ENCODE data around the gene PLAAT1.

PLAAT1 gene

DNA sequence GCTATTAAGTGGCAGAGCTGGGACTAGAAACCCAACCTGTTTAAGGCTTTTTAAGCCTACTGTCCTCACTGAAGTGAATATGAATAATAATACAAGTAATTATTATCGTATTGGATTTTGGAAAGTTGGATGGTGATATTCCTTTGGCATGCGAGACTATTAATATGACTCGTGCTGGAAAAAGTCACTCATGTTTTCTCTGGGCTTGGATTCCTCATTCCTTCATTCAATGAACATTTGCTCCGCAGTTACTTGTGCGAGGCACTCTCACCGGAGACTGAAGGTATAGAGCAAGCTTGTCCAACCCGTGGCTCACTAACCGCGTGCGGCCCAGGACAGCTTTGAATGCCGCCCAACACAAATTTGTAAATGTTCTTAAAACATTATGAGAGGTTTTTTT lies 694 bp downstream of the PLAAT1 start:
- H3K4me3 ChIP-seq, result peak overlapping the region; percentile 79
- H3K36me3 ChIP-seq (ENCODE audit: insufficient read depth, low read length), result no peaks in the 10 kb centered on the region
- peak overlapping the region; percentile 27 for H3K9ac ChIP-seq (ENCODE audit: insufficient read length)
- peak overlapping the region; percentile 12; the same call in 1 of the 2 replicates for H3K27ac ChIP-seq
- no peaks in the 10 kb centered on the region for H3K9me3 ChIP-seq (ENCODE audit: low read depth, low read length)
- DNase-seq (ENCODE audit: low read depth, low spot score), result no peak
- TF ChIP-seq EZH2 (IDR thresholded peaks at IDR 0.05) (no peak), FOXP2 (optimal IDR thresholded peaks at IDR 0.05; ENCODE audit: control extremely low read depth, extremely low read length, insufficient read depth) (no peak), POLR2AphosphoS5 (IDR thresholded peaks at IDR 0.05; ENCODE audit: borderline replicate concordance, low read depth, low read length) (no peak)

DNA sequence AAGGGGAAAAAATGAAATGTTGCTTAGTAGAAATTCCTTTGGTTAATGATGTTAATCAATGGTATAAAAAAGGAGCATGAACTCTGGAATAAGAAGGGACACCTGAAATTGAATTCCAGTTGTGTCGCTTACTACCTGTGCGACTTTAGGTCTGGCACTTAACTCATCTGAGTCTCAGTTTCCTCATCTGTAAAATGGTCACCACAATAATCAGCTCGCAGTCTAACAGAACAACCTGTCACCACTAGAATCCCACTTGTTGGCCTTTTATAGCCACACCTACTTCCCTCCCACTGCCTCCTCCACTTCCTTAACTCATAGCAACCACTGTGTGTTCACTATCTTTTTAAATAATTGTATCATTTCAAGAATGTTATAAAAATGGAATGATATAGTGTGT lies 2.5 kb downstream of the PLAAT1 start:
- DNase-seq (ENCODE audit: low read depth, low spot score), result no peak
- TF ChIP-seq FOXP2 (optimal IDR thresholded peaks at IDR 0.05; ENCODE audit: control extremely low read depth, extremely low read length, insufficient read depth), result no peak
- no peak for TF ChIP-seq POLR2AphosphoS5 (IDR thresholded peaks at IDR 0.05; ENCODE audit: borderline replicate concordance, low read depth, low read length)
- TF ChIP-seq EZH2 (IDR thresholded peaks at IDR 0.05), result no peak
- Histone ChIP-seq H3K4me3 (peak overlapping the region; percentile 48; the same call in 1 of the 2 replicates), H3K9me3 (ENCODE audit: low read depth, low read length) (0 out of 2 replicates have a peak, but pooled peaks cover 2% of the 10 kb centered on the region), H3K36me3 (ENCODE audit: insufficient read depth, low read length) (no peaks in the 10 kb centered on the region), H3K9ac (ENCODE audit: insufficient read length) (no peak overlapping the region), H3K27ac (no peak overlapping the region)

GRCh38 chr3:193248848-193249468 lies 7.9 kb downstream of the PLAAT1 start:
- no peak overlapping the region for H3K4me3 ChIP-seq
- H3K9ac ChIP-seq (ENCODE audit: insufficient read length), result no peak overlapping the region
- H3K36me3 ChIP-seq (ENCODE audit: insufficient read depth, low read length), result no peaks in the 10 kb centered on the region
- no peak for DNase-seq (ENCODE audit: low read depth, low spot score)
- TF ChIP-seq EZH2 (IDR thresholded peaks at IDR 0.05) (no peak), FOXP2 (optimal IDR thresholded peaks at IDR 0.05; ENCODE audit: control extremely low read depth, extremely low read length, insufficient read depth) (no peak), POLR2AphosphoS5 (IDR thresholded peaks at IDR 0.05; ENCODE audit: borderline replicate concordance, low read depth, low read length) (no peak)
- no peak overlapping the region for H3K27ac ChIP-seq
- H3K9me3 ChIP-seq (ENCODE audit: low read depth, low read length), result peaks cover 10% of the 10 kb centered on the region; the same call in 1 of the 2 replicates

- H3K27ac ChIP-seq, result no peak overlapping the region
- H3K9ac ChIP-seq (ENCODE audit: insufficient read length), result no peak overlapping the region
- H3K4me3 ChIP-seq, result no peak overlapping the region
- peaks cover 10% of the 10 kb centered on the region; the same call in 1 of the 2 replicates for H3K9me3 ChIP-seq (ENCODE audit: low read depth, low read length)
- TF ChIP-seq FOXP2 (optimal IDR thresholded peaks at IDR 0.05; ENCODE audit: control extremely low read depth, extremely low read length, insufficient read depth), result no peak
- no peak for TF ChIP-seq EZH2 (IDR thresholded peaks at IDR 0.05)
- no peak for TF ChIP-seq POLR2AphosphoS5 (IDR thresholded peaks at IDR 0.05; ENCODE audit: borderline replicate concordance, low read depth, low read length)
- no peak for DNase-seq (ENCODE audit: low read depth, low spot score)
- H3K36me3 ChIP-seq (ENCODE audit: insufficient read depth, low read length), result no peaks in the 10 kb centered on the region
Observed at GRCh38 chr3:193250492-193250891, 9.5 kb downstream of the PLAAT1 start.

GRCh38 chr3:193253986-193254660 lies 13.1 kb downstream of the PLAAT1 start:
- Histone ChIP-seq H3K9me3 (ENCODE audit: low read depth, low read length) (peaks cover 7% of the 10 kb centered on the region; the same call in 1 of the 2 replicates), H3K9ac (ENCODE audit: insufficient read length) (no peak overlapping the region), H3K4me3 (no peak overlapping the region), H3K27ac (no peak overlapping the region), H3K36me3 (ENCODE audit: insufficient read depth, low read length) (no peaks in the 10 kb centered on the region)
- no peak for TF ChIP-seq FOXP2 (optimal IDR thresholded peaks at IDR 0.05; ENCODE audit: control extremely low read depth, extremely low read length, insufficient read depth)
- no peak for TF ChIP-seq POLR2AphosphoS5 (IDR thresholded peaks at IDR 0.05; ENCODE audit: borderline replicate concordance, low read depth, low read length)
- TF ChIP-seq EZH2 (IDR thresholded peaks at IDR 0.05), result no peak
- DNase-seq (ENCODE audit: low read depth, low spot score), result no peak

DNA sequence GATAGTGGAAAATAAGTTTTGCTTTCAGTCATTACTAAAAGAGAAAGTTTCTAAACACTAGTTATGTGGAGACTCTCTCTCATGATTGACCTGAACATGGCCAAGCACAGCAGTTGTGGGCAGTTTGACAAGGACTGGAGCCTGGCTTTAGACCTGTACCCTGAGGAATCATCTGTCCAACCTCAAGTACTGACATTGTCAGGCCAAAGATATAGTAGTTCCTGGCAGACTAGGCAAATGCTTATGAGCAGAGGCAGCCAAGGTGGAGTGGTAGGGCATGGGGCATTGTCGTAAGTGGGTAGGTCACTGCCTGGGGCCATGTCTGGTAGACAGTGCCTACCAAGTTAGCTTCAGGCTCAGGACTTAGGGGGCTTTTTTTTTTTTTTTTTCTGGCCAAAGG lies 20.9 kb downstream of the PLAAT1 start:
- DNase-seq (ENCODE audit: low read depth, low spot score), result no peak
- no peak overlapping the region for H3K9ac ChIP-seq (ENCODE audit: insufficient read length)
- H3K27ac ChIP-seq, result no peak overlapping the region
- H3K4me3 ChIP-seq, result no peak overlapping the region
- no peaks in the 10 kb centered on the region for H3K36me3 ChIP-seq (ENCODE audit: insufficient read depth, low read length)
- H3K9me3 ChIP-seq (ENCODE audit: low read depth, low read length), result no peaks in the 10 kb centered on the region
- TF ChIP-seq POLR2AphosphoS5 (IDR thresholded peaks at IDR 0.05; ENCODE audit: borderline replicate concordance, low read depth, low read length) (no peak), FOXP2 (optimal IDR thresholded peaks at IDR 0.05; ENCODE audit: control extremely low read depth, extremely low read length, insufficient read depth) (no peak), EZH2 (IDR thresholded peaks at IDR 0.05) (no peak)

DNA sequence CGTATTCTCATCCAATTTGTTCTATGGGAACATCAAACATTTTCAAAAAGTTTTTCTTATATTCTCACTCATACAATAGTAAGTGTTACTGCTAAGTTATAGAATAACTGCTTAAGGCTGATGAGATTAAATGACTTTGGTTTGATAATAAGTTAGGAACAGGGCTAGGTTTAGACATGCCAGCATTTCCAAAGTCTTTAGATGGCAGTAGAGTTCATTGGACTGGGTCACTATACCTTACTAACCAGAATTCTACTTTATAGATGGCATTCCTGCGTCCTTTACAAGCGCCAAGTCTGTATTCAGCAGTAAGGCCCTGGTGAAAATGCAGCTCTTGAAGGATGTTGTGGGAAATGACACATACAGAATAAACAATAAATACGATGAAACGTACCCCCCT lies 21.7 kb downstream of the PLAAT1 start:
- TF ChIP-seq FOXP2 (optimal IDR thresholded peaks at IDR 0.05; ENCODE audit: control extremely low read depth, extremely low read length, insufficient read depth), result no peak
- TF ChIP-seq EZH2 (IDR thresholded peaks at IDR 0.05), result no peak
- TF ChIP-seq POLR2AphosphoS5 (IDR thresholded peaks at IDR 0.05; ENCODE audit: borderline replicate concordance, low read depth, low read length), result no peak
- no peak for DNase-seq (ENCODE audit: low read depth, low spot score)
- Histone ChIP-seq H3K4me3 (no peak overlapping the region), H3K9ac (ENCODE audit: insufficient read length) (no peak overlapping the region), H3K27ac (no peak overlapping the region), H3K36me3 (ENCODE audit: insufficient read depth, low read length) (no peaks in the 10 kb centered on the region), H3K9me3 (ENCODE audit: low read depth, low read length) (no peaks in the 10 kb centered on the region)

- Histone ChIP-seq H3K36me3 (ENCODE audit: insufficient read depth, low read length) (no peaks in the 10 kb centered on the region), H3K4me3 (no peak overlapping the region), H3K27ac (no peak overlapping the region), H3K9me3 (ENCODE audit: low read depth, low read length) (no peaks in the 10 kb centered on the region), H3K9ac (ENCODE audit: insufficient read length) (no peak overlapping the region)
- no peak for DNase-seq (ENCODE audit: low read depth, low spot score)
- TF ChIP-seq EZH2 (IDR thresholded peaks at IDR 0.05) (no peak), FOXP2 (optimal IDR thresholded peaks at IDR 0.05; ENCODE audit: control extremely low read depth, extremely low read length, insufficient read depth) (no peak)
Observed at GRCh38 chr3:193269343-193270028, 28.5 kb downstream of the PLAAT1 start.
